Measurements from ENCODE around the gene SLC25A1. TPM values are rescaled to one million over a fixed set of nuclear protein-coding genes. Genes with fewer than 3 reads are reported as not detected.

Gene SLC25A1
- polyA plus RNA-seq, 1 donor from 2014 or later, result 81.4 TPM

GRCh38 chr22:19169002-19169946 lies 9.3 kb downstream of the SLC25A1 start:
- no peaks in the 10 kb centered on the region for H4K20me1 ChIP-seq (ENCODE audit: insufficient read depth)

DNA sequence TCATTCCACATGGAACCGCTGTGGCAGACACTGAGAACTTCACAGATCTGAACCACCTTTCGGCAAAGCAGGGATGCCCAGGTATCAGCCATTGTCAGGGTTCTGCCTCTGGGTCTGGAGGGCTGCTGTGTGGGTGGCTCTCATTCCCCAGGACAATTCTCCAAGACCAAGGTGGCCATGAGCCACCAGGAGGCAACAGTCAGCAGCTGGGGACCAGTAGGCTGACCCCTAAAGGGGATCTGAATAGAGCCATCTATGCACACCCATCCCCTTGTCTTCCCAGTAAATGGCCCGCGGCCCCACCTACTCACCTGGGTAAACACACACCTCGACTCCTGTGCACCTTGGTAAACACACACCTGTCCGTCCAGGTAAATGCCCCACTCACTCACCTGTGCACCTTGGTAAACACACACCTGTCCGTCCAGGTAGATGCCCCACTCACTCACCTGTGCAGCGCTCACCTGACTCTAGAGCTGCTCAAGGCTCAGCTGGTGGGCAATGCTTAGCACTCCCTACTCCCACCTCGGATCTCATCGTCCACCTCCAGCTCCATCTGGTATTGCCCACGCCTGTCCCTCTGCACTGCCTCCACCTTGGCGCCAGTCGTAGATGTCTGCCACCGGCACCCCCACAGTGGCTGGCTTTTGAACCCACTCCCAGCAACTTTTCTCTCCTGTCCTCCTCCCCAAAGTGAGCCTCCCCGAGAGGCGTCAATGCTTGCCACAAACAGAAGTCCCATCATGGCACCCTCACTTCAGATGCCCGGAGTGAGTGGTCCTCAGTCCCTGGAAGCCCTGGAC lies 10.2 kb downstream of the SLC25A1 start:
- H2AFZ ChIP-seq (ENCODE audit: low read depth, low read length), result no peak overlapping the region
- no peaks in the 10 kb centered on the region for H4K20me1 ChIP-seq (ENCODE audit: insufficient read depth)
- peaks cover 13% of the 10 kb centered on the region for H3K79me2 ChIP-seq (replicated peaks; ENCODE audit: insufficient read depth, low read length)
- no peaks in the 10 kb centered on the region for H3K9me2 ChIP-seq (ENCODE audit: insufficient read depth, low read length)
- H3K4me2 ChIP-seq (ENCODE audit: low read length), result no peak overlapping the region
- TF ChIP-seq RAD21 (conservative IDR thresholded peaks at IDR 0.05) (no peak), MXI1 (conservative IDR thresholded peaks at IDR 0.05; ENCODE audit: poor library complexity, severe bottlenecking) (no peak), SMC3 (conservative IDR thresholded peaks at IDR 0.05; ENCODE audit: poor library complexity) (no peak), REST (IDR thresholded peaks at IDR 0.05; ENCODE audit: borderline replicate concordance) (no peak), POLR2AphosphoS5 (IDR thresholded peaks at IDR 0.05) (no peak), TAF1 (IDR thresholded peaks at IDR 0.05; ENCODE audit: low read depth) (no peak), EZH2 (IDR thresholded peaks at IDR 0.05; ENCODE audit: borderline replicate concordance, insufficient read depth, low read length, poor library complexity, severe bottlenecking) (no peak), CTCF (IDR thresholded peaks at IDR 0.05; ENCODE audit: poor library complexity, severe bottlenecking) (no peak), EP300 (conservative IDR thresholded peaks at IDR 0.05; ENCODE audit: poor library complexity, severe bottlenecking) (no peak)
- H3K4me3 ChIP-seq (ENCODE audit: low read length), result no peak overlapping the region
- no peaks in the 10 kb centered on the region for H3K9me3 ChIP-seq (ENCODE audit: low read length)
- no peak overlapping the region for H3K27ac ChIP-seq (ENCODE audit: low read length)
- H3F3A ChIP-seq (ENCODE audit: insufficient read depth, low read length, poor library complexity, severe bottlenecking), result no peaks in the 10 kb centered on the region
- H3K27me3 ChIP-seq (ENCODE audit: insufficient read depth, low read depth, low read length), result peaks cover 38% of the 10 kb centered on the region
- no peaks in the 10 kb centered on the region for H3K36me3 ChIP-seq (ENCODE audit: insufficient read depth, low read length)
- no peak overlapping the region for H3K9ac ChIP-seq (ENCODE audit: low read length)

More at GRCh38 chr22:19169002-19169946, 9.3 kb downstream of the SLC25A1 start:
- no peaks in the 10 kb centered on the region for H3K9me2 ChIP-seq (ENCODE audit: insufficient read depth, low read length)
- no peak overlapping the region for H3K27ac ChIP-seq (ENCODE audit: low read length)
- no peaks in the 10 kb centered on the region for H3K9me3 ChIP-seq (ENCODE audit: low read length)
- peaks cover 38% of the 10 kb centered on the region for H3K27me3 ChIP-seq (ENCODE audit: insufficient read depth, low read depth, low read length)
- H2AFZ ChIP-seq (ENCODE audit: low read depth, low read length), result no peak overlapping the region
- no peaks in the 10 kb centered on the region for H3F3A ChIP-seq (ENCODE audit: insufficient read depth, low read length, poor library complexity, severe bottlenecking)
- no peak overlapping the region for H3K4me3 ChIP-seq (ENCODE audit: low read length)
- H3K4me2 ChIP-seq (ENCODE audit: low read length), result no peak overlapping the region
- peaks cover 13% of the 10 kb centered on the region for H3K79me2 ChIP-seq (replicated peaks; ENCODE audit: insufficient read depth, low read length)
- TF ChIP-seq SMC3 (conservative IDR thresholded peaks at IDR 0.05; ENCODE audit: poor library complexity) (no peak), EZH2 (IDR thresholded peaks at IDR 0.05; ENCODE audit: borderline replicate concordance, insufficient read depth, low read length, poor library complexity, severe bottlenecking) (peak; percentile 60)
- H3K9ac ChIP-seq (ENCODE audit: low read length), result no peak overlapping the region
- H3K36me3 ChIP-seq (ENCODE audit: insufficient read depth, low read length), result no peaks in the 10 kb centered on the region

All from neural cell (in vitro differentiated cells).